HG02571 (cell line): ENCODE results near the gene ATG4B.

Source experiments
- ATAC-seq: cut with Tn5 transposase; IDR thresholded peaks from one replicate; pipeline ENCODE4 v1.9.1; 2021; ENCODE audit warnings: mild to moderate bottlenecking, moderate library complexity; ENCODE audit not compliant: unreplicated experiment

Gene ATG4B

GRCh38 chr2:241612156-241613016, 25.1 kb upstream of the ATG4B start:
- no peak for ATAC-seq

- no peak for ATAC-seq
Observed at GRCh38 chr2:241613017-241613780, 24.3 kb upstream of the ATG4B start.

GRCh38 chr2:241615041-241615440, 22.5 kb upstream of the ATG4B start:
- no peak for ATAC-seq

GRCh38 chr2:241615522-241616052, 21.9 kb upstream of the ATG4B start:
- no peak for ATAC-seq

- ATAC-seq, result no peak
Observed at GRCh38 chr2:241616168-241617125, 21.0 kb upstream of the ATG4B start.

- no peak for ATAC-seq
Observed at GRCh38 chr2:241617431-241618154, 19.9 kb upstream of the ATG4B start.

GRCh38 chr2:241618296-241618805, 19.1 kb upstream of the ATG4B start:
- no peak for ATAC-seq

GRCh38 chr2:241618829-241619228, 18.7 kb upstream of the ATG4B start:
- ATAC-seq, result no peak

- no peak for ATAC-seq
Observed at GRCh38 chr2:241619597-241620418, 17.7 kb upstream of the ATG4B start.

- no peak for ATAC-seq
Observed at GRCh38 chr2:241620419-241620769, 17.1 kb upstream of the ATG4B start.

- no peak for ATAC-seq
Observed at GRCh38 chr2:241627675-241628074, 9.8 kb upstream of the ATG4B start.

GRCh38 chr2:241629762-241630435, 7.6 kb upstream of the ATG4B start:
- ATAC-seq, result no peak

GRCh38 chr2:241632478-241633325, 4.8 kb upstream of the ATG4B start:
- ATAC-seq, result no peak

- ATAC-seq, result no peak
Observed at GRCh38 chr2:241633561-241633960, 3.9 kb upstream of the ATG4B start.

GRCh38 chr2:241635756-241636155, 1.7 kb upstream of the ATG4B start:
- no peak for ATAC-seq

- ATAC-seq, result peak; percentile 30
Observed at GRCh38 chr2:241636182-241637017, 1.1 kb upstream of the ATG4B start.
